Measurements from ENCODE around the gene SERGEF.

Gene SERGEF

DNA sequence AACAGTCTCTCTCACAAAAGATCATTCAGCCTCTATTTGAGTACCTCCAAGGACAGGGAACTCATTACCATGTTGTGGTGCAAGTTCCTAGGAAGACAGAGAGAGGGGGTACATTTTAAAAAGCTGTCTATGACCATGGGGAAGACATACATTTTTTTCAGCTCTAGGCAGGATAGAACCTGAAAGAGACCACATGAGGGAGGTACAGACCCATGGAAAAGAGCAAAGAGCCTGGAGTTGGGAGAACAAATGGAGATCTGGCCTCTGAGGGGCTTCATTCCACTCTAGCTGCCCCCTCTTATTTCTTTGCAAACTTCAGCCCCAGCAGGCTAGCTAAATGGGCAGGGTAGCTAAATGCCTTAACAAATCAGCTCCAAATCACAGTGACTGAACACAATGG is 241.9 kb downstream of the SERGEF start:
- DNase-seq (ENCODE audit: low spot score) = no peak

DNA sequence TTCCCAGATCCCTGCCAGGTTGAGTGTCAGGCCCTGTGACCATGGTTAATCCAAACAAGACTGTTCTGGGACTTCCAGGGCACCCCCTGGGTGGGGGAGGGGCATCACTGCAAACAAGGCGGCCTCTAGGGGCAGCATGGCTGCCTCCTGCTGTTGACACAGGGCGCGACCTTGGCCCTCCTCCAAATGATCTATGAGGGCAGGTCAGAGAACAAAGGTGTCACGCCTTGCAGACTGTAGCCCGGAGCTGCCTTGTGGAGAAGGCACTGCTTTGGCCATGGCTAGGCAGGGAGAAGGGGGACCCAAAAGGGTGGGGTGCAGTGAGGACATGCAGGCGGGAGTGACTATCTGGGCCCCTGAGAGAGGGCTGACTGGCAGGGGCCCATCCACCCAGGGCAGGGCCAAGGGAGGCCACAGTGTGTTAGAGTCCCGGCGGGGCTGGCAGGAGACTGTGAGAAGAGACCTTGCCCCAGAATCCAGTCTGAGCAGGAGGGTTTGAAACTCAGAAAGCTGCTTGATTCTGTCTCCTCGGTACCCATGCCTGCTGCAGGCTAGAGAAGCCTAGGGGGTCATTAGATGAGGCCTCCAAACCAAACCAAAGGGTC is 242.7 kb downstream of the SERGEF start:
- no peak for DNase-seq (ENCODE audit: low spot score)

DNA sequence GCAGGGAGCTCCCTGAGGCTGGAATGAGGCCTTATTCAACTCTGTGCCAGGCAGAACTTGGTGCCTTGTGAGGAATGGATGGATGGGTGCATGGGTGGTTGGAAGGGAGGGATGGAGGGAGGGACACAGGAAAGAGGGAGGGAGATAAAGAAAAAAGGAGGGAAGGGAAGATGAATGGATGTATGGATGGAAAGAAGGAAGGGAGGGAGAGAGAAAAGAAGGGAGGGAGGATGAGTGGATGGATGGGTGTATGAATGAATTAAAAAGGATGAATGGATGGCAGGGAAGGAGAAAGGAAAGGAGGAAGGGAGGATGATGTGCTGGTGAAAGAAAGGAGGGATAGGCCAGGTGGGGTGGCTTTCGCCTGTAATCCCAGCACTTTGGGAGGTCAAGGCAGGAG is 243.6 kb downstream of the SERGEF start:
- DNase-seq (ENCODE audit: low spot score) = no peak

- no peak for DNase-seq (ENCODE audit: low spot score)
These were observed 244.3 kb downstream of the SERGEF start for GRCh38 chr11:17768547-17768946.

GRCh38 chr11:17767914-17768313 is 244.9 kb downstream of the SERGEF start:
- DNase-seq (ENCODE audit: low spot score) = no peak

DNA sequence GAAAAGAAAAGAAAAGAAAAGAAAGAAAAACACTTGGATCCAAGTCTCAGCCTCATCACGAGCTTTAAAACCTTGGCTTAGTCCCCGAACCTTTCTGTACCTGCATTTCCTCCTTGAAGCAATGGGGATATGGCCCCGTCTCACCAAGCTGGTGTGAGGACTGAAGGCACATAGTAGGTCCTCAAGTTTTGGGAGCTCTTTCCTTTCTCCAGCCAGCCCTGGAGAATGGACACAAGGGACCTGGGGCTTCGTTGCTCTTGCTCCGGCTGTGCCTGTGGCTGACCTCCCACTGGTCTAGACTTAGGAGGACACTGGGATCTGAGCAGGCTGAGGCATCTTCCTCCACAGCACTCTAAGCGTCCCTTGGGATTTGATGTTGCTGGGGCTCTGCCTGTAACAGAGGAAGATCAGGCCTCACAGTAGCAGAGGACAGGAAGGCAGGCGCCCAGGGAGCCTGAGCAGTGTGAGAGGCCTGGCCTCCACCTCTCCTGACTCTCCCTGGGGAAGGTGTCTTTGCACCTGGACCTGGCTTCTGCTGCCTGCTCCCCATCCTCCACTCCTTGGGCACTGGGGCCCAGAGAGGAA is 245.5 kb downstream of the SERGEF start:
- DNase-seq (ENCODE audit: low spot score) = peak; percentile 55

GRCh38 chr11:17766590-17766989 is 246.3 kb downstream of the SERGEF start:
- no peak for DNase-seq (ENCODE audit: low spot score)

DNA sequence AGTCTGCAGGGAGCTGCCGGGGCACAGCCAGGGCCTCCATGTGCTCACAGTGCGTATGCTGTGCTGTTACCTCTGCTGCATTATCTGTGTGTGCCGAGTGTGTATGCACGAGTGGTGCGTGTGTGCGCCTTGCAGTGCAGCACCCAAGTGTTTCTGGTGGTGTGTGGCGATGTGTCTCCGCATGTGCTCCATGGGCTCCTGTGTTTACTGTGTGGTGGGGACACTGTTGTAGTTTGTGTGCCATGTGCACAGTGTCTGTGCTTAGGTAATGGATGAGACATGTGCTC is 246.8 kb downstream of the SERGEF start:
- no peak for DNase-seq (ENCODE audit: low spot score)

GRCh38 chr11:17765356-17766072 is 247.3 kb downstream of the SERGEF start:
- DNase-seq (ENCODE audit: low spot score) = no peak

- no peak for DNase-seq (ENCODE audit: low spot score)
These were observed 248.2 kb downstream of the SERGEF start for GRCh38 chr11:17764446-17765218.

GRCh38 chr11:17763703-17764102 is 249.1 kb downstream of the SERGEF start:
- DNase-seq (ENCODE audit: low spot score) = no peak

GRCh38 chr11:17763244-17763643 is 249.6 kb downstream of the SERGEF start:
- no peak for DNase-seq (ENCODE audit: low spot score)

- DNase-seq (ENCODE audit: low spot score) = no peak
These were observed 250.4 kb downstream of the SERGEF start for GRCh38 chr11:17762309-17762974.

- peak; percentile 78 for DNase-seq (ENCODE audit: low spot score)
These were observed 252.5 kb downstream of the SERGEF start for GRCh38 chr11:17760102-17761029.

DNA sequence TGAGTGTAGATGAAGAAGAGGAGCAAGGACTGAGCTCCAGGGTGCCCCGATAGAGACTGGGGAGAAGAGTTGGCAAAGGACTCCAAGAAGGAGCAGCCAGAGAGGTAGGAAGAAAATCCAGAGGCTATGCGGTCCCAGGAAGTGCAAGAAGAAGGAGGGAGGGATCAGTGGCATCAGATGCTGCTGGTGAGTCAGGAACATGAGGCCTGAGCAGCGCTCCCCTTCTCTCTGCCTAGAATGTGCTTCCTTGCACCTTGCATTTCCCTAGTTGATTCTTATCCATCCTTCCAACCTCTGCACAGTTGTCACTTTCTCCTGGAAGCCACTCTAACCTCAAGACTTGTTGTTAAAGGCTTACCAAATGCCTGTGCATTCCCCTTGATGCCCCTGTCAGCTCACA is 257.0 kb downstream of the SERGEF start:
- DNase-seq (ENCODE audit: low spot score) = no peak

DNA sequence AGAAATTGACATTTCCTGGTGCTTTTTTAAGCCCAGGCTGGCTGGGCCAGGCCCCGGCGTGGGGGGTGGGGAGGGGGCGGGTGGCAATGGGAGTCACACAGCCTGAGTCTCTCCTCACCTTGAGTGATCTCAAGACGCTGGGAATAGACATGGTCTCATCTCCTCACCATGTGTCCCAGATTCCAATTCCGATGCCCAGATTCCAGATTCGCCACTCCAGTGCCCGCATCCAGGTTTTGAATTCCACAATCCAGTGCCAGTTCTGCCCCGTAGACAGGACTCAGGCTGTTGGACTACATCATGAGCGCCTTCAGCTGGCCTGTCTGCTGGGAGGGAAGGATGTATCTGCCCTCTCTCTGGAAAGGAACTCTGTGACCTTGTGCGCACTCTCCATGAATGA is 259.2 kb downstream of the SERGEF start:
- DNase-seq (ENCODE audit: low spot score) = no peak

- no peak for DNase-seq (ENCODE audit: low spot score)
These were observed 259.7 kb downstream of the SERGEF start for GRCh38 chr11:17753153-17753552.

DNA sequence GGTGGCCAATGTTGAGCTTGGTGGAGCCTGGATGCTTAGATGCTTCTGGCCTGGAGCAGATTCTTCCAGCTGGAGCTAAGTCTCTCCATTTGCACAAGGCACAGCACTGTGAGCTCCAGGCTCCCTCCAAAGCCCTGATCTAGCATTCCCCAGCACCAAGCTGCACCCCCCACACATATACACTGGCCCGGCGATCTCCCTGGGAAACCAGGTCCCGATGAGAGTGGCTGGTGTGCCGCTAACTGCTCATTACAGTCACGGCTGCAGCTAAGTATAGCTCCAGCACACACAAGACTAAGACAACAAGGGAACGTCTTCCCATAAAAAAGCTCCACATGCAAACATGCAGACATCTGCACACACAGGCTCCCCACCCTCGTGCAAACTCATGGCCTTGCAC is 260.7 kb downstream of the SERGEF start:
- no peak for DNase-seq (ENCODE audit: low spot score)

GRCh38 chr11:17751558-17751957 is 261.3 kb downstream of the SERGEF start:
- no peak for DNase-seq (ENCODE audit: low spot score)

GRCh38 chr11:17750801-17751165 is 262.1 kb downstream of the SERGEF start:
- DNase-seq (ENCODE audit: low spot score) = no peak

DNA sequence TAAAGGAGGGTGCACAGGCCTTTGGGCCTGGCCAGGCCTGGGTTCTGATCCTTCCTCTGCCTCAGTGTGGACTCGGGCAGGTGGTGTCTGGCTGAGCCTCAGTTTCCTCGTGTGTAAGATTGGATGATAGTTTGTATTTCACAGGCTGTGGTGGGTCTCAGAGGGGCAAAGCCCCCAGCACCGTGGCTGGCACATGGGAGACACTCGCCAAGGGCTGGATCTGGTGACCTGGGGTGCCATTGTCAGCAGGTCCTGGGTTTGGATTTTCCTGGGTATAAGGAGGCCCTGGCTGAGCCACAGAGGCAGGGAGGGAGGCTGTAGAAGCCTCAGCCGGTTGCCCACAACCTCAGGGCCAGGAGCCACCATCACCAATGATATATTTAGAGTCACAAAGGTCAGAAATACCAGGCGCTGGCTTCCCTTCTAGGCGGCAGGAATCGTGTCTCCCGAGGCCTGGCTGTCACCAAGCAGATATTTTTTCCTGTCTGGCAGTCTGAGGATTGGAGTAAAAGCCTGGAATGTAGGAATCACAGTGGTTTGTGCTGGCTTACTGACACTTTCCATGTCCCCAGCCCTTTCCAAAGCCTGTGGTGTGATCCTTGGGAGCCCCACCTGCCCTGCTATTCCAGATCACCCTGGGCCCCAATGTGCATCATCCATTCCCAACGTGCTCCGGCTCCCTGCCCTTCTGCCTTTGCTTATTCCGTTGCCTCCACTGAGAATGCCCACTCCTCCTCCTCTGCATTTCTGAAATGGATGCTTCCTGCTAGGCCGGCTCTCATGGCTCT is 262.6 kb downstream of the SERGEF start:
- DNase-seq (ENCODE audit: low spot score) = no peak
